ENCODE data around the gene GRM8.
A peak's percentile ranks its signal among the peaks of the same experiment; 100 is the strongest.
"Not testable (repeated sequence)": the region's sequence is repeated elsewhere in the genome, so short reads cannot be mapped to it uniquely, and the experiment has no call there.

The GRM8 gene

DNA sequence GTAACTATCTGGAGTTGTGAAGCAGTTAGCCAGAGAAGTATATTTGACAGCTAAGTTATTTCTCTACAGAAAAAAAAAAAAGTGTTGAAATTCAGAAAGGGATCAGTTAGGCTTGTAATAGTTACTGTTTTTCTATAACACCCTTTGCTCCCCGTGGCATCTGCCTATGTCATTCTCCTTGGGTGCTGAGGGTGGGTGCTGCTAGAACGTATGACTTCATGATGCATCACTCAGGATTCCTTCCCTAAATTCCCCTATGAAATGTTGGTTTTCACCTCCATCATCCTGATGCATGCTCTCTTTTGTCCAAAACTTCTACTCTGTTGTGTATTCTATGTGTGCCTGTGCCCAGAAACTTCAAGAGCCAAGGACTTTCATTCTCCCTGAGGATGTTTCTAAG is 536.4 kb downstream of the GRM8 start:
- no peak for DNase-seq

DNA sequence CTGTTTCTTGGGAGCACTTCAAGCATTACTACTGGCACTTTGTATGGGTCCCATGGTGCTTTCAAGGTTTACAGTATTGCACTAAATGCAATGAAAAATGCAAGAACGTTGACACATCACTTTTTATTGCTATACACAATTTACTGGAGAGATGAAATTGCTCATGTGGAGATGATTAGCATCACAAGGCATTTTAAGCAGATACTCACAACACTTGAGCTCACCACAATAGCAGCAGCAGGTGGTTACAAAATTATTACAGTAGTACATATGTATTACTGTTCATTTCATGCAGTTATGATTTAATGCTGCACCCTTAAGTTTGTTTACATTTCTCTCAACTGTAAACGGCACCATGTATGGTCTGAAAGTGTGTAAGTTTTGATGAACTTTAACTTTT is 537.7 kb downstream of the GRM8 start:
- no peak for DNase-seq

DNA sequence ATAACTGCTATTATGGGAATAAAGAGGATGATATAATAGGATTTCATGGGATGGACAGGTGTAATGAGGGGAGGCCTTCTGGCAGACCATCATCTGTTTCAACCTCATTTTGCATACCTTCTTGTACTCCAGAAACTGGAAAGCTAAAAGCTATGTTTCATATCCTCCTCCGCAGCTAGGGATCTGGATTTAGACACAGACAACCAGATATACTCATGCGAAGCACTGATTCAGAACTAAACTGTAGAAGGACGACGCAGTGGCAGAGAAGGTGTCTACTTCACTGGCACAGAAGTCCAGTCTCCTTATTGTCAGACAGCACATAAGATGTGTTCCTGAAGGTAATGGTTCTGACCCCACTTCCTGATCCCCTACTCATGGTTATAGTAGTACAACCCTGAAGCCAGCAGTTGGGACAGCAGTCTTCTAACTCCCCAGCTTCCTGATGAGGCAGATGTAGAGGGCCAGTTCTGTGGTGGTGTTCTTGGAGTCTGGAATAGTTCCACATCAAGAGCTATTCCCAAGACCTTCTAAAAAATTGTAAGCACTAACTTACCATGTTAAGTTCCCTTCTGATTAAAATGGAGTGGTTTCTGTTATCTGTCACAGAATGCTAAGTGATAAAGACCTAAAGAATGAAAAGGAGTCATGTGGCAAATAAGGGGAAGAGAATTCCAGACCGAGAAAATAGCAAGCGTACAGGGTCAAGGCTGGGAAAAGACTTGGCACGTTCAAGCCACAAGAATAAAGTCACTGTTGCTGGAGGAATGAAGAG is 550.3 kb downstream of the GRM8 start:
- peak; percentile 57 for DNase-seq

DNA sequence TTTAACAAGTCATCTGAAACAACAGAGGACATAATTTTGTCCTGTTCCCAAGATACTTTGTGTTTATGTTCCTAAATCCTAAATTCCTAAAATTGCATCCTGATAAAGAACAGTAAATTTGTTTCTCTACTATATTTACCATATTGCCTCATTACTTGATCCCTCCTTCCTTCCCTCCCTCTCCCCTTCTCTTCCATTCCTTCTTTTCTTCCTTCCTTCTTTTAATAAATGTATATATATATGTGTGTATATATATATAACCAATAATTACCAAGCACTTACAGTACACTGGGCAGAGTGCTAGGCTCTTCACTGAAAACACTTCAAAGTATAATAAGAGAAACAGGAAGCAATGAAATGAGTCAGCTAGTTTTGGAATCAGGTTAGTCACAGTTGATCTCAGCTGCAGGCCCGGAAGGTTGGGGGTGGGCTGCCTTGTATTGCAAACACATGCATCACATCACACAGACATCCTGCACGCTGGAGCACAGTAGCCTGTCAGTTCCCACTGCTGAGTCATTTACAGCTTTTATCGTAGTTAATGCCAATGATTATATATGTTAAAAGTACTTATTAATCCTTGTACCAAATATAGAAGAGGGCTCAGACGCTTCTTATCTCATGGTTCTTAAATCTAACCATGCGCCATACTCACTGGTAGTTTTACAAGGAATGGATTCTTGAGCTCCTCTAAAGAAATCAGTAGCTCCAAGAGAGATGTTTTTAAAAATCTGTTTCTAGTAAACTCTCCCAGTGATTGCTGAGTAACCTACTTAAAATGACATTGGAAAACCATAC is 551.7 kb downstream of the GRM8 start:
- DNase-seq, result peak; percentile 98

GRCh38 chr7:126699707-126700106 is 553.0 kb downstream of the GRM8 start:
- DNase-seq, result no peak

- no peak for DNase-seq
Measured at GRCh38 chr7:126698909-126699308, 553.8 kb downstream of the GRM8 start.

DNA sequence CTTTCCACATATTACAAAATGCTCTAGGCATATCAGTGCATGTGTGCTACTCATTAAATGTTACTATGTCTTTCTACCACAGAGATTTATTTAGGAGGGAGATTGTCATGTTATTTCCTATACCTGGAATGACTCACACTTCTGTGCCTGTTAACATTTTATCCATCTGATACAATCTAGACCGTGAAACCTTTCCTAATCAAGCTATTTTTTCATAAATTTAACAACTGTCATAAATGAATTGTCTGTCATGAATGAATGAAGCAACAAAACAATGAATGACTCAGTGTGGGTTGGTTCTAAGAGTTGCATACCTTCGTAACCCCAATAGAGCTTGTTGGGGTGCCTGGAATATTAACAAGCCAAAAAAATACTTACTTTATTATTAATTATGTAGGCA is 554.3 kb downstream of the GRM8 start:
- DNase-seq, result no peak

DNA sequence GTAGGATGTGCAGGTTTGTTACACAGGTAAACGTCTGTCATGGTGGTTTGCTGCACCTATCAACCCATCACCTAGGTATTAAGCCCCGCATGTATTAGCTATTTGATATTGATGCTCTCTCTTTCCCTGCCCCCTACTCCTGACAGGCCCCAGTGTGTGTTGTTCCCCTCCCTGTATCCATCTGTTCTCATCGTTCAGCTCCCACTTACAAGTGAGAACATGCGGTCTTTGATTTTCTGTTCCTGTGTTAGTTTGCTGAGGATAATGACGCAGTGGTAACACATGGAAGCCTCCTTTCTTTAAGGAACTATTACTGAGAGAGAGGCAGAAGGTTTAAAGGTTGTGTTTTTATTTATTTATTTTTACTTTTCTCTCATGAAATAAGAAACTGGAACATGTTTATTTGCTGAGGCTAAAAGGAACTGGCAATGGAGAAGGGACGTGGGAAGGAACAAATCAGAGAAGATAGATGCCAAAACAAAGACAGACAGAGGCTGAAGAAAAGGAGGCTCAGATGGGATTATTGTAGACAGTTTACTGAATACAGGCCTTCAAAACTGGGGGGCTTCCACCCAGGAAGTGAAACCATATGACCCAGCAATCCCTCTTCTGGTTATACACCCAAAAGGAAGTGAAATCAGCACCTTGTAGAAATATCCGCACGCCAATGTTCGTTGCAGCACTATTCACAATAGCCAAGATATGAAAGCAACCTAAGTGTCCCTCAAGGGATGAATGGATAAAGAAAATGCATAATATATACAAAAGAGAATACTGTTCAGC is 556.3 kb downstream of the GRM8 start:
- no peak for DNase-seq

DNA sequence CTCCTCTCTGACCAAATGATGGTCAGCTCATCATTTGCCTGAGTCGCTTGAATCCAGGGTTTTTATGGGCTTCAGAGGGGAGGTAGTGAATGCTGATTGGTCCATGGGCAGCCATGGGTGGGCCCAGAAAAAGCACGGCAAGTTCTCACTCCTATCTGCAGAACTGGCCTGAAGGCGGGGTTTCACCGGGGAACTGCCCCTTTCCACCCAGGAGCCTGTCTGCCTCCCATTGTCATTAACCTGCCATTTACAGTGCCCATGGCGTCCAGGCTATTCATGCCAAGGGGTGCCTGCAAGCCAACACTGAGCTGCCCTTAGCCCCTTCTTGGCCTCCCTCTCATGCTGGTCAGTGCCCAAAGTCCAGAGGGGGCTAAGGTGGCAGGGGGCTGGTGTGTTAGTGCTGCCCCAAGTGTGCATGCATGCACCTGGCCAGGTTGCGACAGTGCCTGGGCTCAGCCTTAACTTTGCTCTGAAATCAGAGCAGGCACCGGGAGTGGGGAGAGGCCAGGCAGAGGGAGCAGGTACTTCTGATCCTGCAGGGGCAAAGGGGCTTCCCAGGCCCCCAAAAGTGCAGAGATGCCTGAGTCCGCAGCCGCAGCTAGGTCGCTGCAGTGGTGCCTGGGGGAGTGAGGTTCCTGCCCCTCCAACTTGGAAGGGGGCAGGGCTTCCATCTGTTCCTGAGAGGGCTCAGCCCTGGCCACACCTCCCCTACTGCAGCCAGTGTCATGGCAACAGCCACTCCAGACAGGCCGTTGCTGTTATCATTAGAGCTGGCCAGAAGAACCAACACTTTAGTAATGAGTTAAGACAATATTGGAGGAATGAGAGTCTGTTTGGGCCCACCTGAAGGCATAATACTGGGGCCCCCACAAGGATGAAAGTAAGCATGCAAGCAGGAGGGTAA is 561.6 kb downstream of the GRM8 start:
- no peak for DNase-seq

DNA sequence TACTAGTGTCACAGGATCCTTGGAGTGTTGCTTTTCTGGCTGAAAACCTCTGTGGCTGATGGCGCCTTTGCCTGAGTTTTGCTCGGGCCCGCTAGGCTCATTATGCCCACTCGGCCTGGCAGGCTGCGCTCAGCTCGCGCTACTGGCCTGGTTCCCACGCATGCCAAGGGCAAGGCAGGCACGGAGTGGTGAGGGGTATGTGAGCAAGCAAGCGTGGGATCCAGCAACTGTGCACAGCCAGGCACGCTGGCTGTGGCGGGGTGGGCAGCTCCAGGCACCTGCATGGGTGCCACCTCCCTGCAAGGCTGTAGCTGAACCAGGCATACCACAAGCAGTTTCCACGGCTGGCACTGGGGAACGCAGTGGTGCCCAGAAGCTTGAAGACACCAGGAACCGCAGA is 562.6 kb downstream of the GRM8 start:
- no peak for DNase-seq

DNA sequence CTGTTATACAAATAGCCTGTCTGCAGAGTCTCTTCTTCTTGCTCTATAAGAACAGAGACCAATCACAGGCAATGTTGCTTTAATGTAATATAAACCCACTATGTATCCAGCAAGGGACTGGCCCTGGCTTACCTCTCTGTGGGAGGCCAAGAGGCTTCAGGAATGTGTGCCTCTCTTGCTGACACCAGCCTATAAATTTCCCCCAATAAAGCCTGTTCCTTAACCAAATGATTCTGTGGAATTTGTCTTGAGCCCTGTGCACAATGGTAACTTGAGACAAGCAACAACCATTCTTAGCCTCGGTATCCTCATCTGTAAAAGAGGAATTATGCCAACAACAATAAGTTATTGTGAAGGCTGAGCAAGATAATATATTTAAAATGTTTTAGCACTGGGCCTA is 563.7 kb downstream of the GRM8 start:
- DNase-seq, result peak; percentile 88

GRCh38 chr7:126686474-126686873 is 566.3 kb downstream of the GRM8 start:
- DNase-seq, result no peak

DNA sequence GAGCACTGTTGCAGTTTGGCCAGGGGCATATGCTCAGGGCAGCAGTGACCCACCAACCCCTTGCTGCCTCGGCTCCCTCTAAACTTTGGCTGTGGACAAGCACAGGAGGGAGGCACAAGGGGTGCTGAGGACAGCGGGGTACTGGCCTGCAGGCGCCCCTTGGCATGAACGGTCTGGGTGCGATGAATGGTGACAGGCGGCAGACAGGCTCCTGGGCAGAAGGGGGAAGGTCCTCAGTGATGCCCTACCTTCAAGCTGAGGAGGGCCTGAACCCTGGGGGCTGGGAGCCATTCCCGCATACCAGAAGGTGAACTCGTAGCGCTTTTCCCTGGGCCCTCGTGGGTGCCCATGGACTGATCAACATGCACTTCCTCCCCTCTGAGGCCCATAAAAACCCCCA is 567.1 kb downstream of the GRM8 start:
- DNase-seq, result no peak

DNA sequence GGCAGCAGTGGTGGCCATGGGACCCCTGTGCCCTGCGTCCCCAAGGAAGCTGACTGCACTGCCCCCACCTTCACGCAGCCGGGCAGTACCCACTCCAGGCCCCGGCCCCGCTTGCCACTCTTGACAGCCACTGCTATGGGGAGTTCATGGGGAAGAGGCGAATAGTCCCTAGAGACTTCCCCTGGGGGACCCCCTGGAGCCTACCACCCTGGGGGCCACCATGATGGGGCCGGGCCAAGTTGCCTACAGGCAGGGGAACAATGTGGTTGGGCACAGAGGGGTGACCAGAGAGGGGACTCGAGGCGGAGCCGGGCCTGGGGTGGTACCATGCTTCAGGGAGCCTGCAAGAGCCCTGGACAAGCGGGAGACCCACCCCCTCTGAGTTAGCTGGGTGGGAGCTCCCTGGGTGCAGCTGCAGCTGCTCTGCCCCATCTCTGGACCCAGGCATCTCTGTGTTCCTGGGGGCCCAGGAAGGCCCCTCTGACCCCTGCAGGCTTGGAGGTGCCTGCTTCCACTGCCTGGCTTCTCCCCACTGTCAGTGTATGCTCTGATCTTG is 567.6 kb downstream of the GRM8 start:
- DNase-seq, result no peak

GRCh38 chr7:126682176-126682575 is 570.6 kb downstream of the GRM8 start:
- DNase-seq, result no peak

DNA sequence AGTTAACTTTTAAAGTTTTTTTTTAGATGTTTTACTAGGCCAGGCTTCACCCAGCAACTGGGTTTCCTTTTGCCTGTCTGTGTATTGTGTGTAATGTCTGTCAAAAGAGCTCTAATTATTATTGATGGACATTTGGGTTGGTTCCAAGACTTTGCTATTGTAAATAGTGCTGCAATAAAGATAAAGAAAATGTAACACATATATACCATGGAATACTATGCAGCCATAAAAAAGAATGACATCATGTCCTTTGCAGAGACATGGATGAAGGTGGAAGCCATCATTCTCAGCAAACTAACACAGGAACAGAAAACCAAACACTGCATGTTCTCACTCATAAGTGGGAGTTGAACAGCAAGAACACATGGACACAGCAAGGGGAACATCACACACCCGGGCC is 584.0 kb downstream of the GRM8 start:
- DNase-seq, result not testable (repeated sequence)

- no peak for DNase-seq
Measured at GRCh38 chr7:126668367-126668752, 584.4 kb downstream of the GRM8 start.

DNA sequence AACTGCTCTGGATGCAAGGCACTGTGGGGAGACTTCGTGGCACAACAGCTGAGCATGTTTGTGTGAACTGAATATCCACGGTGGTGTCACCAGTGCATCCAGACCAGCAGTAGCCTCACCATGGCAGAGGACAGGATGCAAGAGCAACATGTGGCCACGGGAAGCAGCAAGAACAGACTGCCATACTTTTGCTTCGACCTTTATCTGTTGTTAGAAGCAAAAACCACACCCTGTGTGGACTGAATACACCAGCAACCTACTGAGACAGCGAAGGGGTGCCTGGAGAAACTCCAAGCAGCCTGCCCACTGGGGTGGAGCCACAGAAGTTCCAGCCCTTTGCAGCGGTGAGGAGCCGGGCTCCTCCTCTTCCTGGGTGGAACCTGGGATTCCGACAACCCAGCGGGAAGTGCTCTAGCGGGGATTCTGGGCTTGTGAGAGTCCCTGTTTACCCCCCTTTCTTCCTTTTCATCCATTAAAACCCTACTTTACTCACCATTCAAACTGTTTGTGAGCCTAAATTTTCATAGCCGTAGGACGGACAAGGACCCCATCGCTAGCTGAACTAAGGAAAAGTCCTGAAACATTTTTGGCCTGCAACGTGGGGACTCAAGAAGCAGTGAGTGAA is 584.9 kb downstream of the GRM8 start:
- DNase-seq, result no peak

DNA sequence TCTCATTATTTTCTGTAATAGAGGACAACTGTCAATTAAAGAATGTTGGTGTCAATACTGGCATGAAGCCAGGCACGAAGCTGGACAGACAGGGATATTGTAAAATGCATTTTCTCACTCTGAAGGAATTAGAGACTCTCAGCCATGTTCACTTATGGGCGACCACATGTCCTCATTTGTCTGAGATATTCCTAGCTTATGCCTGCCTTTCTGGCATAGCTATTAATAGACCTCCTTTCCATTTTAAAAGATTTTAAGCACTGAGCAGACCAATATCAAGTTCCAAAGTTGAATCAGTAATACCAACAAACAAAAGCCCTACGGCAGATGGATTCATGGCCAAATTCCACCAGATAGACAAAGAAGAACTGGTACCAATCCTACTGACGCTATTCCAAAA is 589.9 kb downstream of the GRM8 start:
- no peak for DNase-seq

- DNase-seq, result no peak
Measured at GRCh38 chr7:126659124-126659523, 593.6 kb downstream of the GRM8 start.

GRCh38 chr7:126658684-126659083 is 594.1 kb downstream of the GRM8 start:
- no peak for DNase-seq

All from fibroblast of skin of abdomen (primary cell).